Subcutaneous adipose tissue (tissue), 4 donors: ENCODE measurements around the gene ZSCAN9. TPM values are rescaled to one million over a fixed set of nuclear protein-coding genes. Genes with fewer than 3 reads are reported as not detected.

ENCODE experiments used
- total RNA-seq, 4 donors: library from RNA; depleted of rRNA; stranded (reverse); fragments of >200 nt; gene quantifications; one replicate each; pipeline ENCODE4 v1.1.0, GENCODE V29; 2016
- TF ChIP-seq, protein P1 (sequence below): fragments of 450-650 bp; IDR thresholded peaks from one replicate; pipeline ENCODE4 v1.5.1; 2016; ENCODE audit warnings: low read depth, mild to moderate bottlenecking, control low read depth, antibody characterized with exemption, moderate library complexity

Gene ZSCAN9
- total RNA-seq, 4 donors from 2014 or later = 8.2 to 16.2 (median 13.5) TPM

DNA sequence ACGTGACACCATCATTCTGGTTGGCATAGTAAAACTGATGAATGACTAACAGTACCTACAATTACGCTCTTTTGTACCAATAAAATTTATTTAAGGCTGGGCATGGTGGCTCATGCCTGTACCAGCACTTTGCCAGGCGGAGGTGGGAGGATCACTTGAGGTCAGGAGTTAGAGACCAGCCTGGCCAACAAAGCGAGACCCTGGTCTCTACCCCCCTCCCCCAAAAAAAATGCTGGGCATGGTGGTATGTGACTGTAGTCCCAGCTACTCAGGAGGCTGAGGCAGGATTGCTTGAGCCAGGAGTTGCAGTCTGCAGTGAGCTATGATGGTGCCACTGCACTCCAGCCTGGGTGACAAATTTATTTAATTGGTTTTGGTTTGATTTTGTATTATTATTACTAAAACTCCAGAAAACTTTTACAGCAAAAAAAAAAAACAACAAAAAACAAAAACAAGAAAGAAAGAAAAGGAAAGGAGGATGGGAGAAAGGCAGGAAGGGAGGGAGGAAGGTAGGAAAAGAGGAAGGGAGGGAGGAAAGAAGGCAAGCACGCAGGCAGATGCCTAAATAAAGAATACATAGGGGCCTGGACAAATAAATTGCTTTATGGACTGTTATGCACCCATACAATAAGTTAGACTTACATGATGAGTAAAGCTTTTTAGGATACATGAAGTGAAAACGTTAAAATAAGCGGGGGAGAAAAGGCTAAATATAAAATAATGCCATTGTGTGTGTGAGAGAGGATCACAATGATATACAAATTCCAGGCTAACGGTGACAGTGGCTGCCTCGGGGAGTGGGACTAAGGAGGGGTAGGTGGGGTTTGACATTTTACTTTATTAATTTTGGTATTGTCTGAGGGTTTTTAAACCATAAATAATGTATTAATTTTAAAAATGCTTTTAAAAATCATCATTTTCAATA, 682 bp upstream of the ZSCAN9 start:
- TF ChIP-seq, protein P1, sequence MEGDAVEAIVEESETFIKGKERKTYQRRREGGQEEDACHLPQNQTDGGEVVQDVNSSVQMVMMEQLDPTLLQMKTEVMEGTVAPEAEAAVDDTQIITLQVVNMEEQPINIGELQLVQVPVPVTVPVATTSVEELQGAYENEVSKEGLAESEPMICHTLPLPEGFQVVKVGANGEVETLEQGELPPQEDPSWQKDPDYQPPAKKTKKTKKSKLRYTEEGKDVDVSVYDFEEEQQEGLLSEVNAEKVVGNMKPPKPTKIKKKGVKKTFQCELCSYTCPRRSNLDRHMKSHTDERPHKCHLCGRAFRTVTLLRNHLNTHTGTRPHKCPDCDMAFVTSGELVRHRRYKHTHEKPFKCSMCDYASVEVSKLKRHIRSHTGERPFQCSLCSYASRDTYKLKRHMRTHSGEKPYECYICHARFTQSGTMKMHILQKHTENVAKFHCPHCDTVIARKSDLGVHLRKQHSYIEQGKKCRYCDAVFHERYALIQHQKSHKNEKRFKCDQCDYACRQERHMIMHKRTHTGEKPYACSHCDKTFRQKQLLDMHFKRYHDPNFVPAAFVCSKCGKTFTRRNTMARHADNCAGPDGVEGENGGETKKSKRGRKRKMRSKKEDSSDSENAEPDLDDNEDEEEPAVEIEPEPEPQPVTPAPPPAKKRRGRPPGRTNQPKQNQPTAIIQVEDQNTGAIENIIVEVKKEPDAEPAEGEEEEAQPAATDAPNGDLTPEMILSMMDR = no peak

DNA sequence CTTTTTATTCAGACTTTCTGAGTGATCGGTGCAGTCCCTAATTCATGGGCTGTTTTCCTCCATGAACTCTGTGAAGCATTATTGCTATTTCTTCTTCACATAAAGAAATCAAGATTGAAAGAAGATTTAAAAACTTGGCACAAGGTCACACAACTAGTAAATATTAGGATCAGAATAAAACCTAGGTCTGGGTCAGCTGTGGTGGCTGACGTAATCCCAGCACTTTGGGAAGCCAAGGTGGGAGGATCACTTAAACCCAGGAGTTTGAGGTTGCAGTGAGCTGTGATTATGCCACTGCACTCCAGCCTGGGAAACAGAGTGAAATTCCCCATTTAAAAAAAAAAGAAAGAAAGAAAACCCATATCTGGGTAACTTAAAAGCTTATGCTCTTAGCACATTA, 1.4 kb downstream of the ZSCAN9 start:
- TF ChIP-seq, protein P1 = no peak

DNA sequence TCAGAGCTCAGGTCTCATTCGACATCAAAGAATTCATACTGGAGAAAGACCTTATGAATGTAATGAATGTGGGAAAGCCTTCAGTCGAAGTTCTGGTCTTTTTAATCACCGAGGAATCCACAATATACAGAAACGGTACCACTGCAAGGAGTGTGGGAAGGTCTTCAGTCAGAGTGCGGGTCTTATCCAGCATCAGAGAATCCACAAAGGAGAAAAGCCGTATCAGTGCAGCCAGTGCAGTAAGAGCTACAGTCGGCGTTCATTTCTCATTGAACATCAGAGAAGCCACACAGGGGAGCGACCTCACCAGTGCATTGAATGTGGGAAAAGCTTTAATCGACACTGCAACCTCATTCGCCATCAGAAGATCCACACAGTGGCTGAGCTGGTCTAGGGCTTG, 7.7 kb downstream of the ZSCAN9 start:
- TF ChIP-seq, protein P1 = no peak

DNA sequence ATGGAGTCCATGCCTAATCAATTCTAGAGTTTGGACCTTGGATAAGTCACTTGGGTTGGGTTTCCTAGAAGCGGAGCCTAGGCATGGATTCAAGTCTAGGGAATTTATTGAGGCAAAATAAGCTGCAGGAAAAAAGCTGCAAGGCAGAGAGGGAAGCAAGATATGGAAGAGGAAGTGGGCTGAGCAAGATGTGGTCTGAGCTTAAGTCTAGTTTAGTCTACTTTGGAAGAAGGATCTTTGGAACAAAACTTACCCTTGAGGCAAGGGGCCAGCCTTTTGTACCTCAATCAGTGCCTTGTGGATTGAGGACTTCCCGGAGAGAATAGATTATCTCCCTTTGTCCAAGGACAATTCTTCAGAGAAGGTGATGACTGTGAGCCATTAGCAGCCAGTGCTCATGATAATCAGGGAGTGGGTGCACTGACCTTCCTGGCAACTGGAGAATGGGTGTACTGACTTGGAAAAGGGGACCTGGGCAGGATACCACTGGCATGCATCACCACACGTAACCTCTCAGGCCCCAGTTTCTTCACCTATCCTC, 10.9 kb downstream of the ZSCAN9 start:
- TF ChIP-seq, protein P1 = no peak

DNA sequence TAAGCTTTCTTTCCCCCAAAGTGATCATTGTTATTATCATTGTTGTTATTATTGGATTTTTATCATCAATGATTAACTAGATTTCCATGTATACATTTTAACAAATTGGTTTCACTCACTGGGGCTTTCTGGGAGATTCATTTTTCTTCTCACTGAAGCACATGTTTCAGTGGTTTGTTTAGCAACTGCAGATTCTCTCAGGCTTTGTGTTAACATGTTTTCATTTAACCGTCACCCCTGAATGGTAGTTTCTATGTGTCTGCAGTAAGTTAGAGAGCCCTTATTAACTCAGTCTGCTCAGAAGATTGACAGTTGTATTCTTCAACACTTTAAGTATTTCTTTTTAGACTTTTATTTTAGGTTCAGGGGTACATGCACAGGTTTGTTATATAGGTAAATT, 14.6 kb downstream of the ZSCAN9 start:
- TF ChIP-seq, protein P1 = no peak

DNA sequence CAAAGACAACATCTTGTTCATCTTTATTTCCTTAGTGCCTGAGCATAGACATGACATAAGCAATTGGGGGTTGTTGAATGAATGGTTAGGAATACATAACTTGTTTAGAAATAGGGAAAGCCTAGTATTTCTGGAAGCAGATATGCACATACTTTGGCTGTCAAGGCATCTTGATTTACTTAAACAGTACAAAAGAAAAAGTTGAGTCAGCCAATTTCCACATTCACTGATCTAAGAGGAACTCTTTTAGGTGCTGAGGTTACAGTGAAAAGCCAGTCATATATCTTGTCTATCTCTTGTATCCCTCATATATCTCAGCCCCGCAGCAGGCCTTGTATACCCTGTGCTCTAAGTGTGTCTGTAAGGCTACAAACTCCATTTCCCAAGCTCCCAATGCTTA, 15.4 kb downstream of the ZSCAN9 start:
- TF ChIP-seq, protein P1 = no peak

DNA sequence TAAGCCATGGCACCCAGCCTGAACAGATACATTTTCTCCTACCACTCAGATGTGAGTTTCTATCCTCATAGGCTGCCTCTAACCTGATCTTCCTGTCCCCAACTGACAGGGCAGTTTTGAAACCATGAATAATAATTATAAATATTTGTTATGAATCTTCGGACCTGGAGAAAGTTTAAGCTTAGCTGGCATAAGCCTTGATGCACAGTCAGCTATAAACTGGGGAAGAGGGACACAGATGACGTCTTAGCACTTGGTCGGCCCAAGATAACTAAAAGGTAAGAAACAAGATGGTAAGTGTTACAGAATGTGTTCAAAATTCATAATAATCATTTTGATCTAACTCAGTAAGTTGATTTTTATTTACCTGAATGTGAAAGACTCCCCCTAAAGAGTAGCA, 18.9 kb downstream of the ZSCAN9 start:
- TF ChIP-seq, protein P1 = no peak
